ENCODE measurements around the gene TBC1D16. TPM values are rescaled to one million over a fixed set of nuclear protein-coding genes. Genes with fewer than 3 reads are reported as not detected.

The TBC1D16 gene
- total RNA-seq, 1 donor from 2014 or later = 24.7 TPM

DNA sequence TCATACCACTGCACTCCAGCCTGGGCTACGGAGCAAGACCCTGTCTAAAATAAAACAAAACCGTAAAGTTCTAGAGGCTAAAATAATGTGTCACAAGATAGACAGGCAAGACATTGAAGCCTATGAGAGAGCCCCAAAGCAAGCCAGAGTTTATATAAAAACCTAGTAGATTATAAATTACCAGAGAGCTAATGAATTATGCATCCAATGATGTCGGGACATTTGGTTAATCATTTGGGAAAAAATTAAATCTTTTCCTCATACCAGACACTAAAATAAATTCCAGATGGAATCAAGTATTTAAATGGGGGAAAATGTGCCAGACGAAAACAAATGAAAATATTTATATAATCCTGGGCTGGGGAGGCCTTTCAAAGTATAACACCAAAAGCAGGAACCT is 25.0 kb upstream of the TBC1D16 start:
- no peak overlapping the region for H3K4me3 ChIP-seq
- no peaks in the 10 kb centered on the region for H3K27me3 ChIP-seq (ENCODE audit: low read depth)
- H3K9me3 ChIP-seq = no peaks in the 10 kb centered on the region
- intact Hi-C loops (cut with DNase I) = no loop called here
- H3K4me1 ChIP-seq = peaks cover 7% of the 10 kb centered on the region
- peaks cover 8% of the 10 kb centered on the region for H3K36me3 ChIP-seq
- DNase-seq (no peak), ATAC-seq (no peak)
- TF ChIP-seq, protein P1, sequence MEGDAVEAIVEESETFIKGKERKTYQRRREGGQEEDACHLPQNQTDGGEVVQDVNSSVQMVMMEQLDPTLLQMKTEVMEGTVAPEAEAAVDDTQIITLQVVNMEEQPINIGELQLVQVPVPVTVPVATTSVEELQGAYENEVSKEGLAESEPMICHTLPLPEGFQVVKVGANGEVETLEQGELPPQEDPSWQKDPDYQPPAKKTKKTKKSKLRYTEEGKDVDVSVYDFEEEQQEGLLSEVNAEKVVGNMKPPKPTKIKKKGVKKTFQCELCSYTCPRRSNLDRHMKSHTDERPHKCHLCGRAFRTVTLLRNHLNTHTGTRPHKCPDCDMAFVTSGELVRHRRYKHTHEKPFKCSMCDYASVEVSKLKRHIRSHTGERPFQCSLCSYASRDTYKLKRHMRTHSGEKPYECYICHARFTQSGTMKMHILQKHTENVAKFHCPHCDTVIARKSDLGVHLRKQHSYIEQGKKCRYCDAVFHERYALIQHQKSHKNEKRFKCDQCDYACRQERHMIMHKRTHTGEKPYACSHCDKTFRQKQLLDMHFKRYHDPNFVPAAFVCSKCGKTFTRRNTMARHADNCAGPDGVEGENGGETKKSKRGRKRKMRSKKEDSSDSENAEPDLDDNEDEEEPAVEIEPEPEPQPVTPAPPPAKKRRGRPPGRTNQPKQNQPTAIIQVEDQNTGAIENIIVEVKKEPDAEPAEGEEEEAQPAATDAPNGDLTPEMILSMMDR (IDR thresholded peaks at IDR 0.05) = no peak
- H3K27ac ChIP-seq = no peak overlapping the region

DNA sequence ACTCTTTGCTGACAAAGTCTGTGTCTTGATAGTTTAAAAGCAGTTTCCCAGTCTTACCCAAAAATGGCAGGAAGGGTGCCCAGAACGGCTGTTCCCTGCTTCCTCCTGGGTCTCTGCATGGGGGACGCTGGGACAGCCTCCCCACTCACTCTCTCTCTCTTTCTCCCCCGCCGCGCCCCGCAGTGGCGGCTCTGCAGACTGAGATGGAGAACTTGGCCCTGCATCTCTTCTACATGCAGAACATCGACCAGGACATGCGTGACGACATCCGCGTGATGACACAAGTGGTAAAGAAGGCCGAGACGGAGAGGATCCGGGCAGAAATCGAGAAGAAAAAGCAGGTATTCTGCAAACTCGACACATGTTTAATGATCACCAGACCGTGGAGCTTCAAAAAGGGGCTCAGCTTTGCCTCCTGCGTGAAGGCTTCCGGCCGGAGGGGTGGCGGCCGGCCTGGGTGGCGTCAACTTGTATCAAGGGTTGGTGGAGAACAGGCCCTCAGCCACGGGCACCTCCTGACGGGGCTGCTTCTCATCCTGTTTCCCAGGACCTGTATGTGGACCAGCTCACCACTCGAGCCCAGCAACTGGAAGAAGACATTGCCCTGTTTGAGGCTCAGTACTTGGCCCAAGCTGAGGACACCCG is 22.8 kb upstream of the TBC1D16 start:
- intact Hi-C loops (cut with DNase I) = no loop called here
- peaks cover 8% of the 10 kb centered on the region for H3K36me3 ChIP-seq
- no peaks in the 10 kb centered on the region for H3K9me3 ChIP-seq
- DNase-seq (no peak), ATAC-seq (no peak)
- H3K4me3 ChIP-seq = no peak overlapping the region
- no peaks in the 10 kb centered on the region for H3K4me1 ChIP-seq
- H3K27me3 ChIP-seq (ENCODE audit: low read depth) = no peaks in the 10 kb centered on the region
- H3K27ac ChIP-seq = no peak overlapping the region
- TF ChIP-seq, protein P1 (IDR thresholded peaks at IDR 0.05) = no peak

DNA sequence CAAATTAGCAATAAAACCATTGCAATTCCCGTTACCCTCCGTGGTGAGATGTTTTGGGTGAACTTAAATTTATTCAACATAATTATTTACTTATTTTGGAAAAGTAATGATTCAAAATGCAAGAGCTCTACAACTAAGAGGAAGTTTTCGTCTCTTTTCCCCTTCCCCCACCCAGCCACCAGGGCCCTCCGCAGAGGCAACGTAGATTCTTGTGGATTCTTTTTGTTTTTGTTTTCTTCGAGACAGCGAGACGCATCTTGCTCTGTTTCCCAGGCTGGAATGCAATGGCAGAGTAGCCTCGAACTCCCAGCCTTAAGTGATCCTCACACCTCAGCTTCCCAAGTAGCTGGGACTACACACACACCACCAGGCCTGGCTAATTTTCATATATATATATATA is 19.9 kb upstream of the TBC1D16 start:
- Histone ChIP-seq H3K9me3 (no peaks in the 10 kb centered on the region), H3K4me1 (no peaks in the 10 kb centered on the region), H3K27me3 (ENCODE audit: low read depth) (no peaks in the 10 kb centered on the region), H3K4me3 (no peak overlapping the region), H3K36me3 (peaks cover 14% of the 10 kb centered on the region), H3K27ac (no peak overlapping the region)
- DNase-seq (no peak), ATAC-seq (no peak)
- intact Hi-C loops (cut with DNase I) = no loop called here
- TF ChIP-seq, protein P1 (IDR thresholded peaks at IDR 0.05) = no peak

DNA sequence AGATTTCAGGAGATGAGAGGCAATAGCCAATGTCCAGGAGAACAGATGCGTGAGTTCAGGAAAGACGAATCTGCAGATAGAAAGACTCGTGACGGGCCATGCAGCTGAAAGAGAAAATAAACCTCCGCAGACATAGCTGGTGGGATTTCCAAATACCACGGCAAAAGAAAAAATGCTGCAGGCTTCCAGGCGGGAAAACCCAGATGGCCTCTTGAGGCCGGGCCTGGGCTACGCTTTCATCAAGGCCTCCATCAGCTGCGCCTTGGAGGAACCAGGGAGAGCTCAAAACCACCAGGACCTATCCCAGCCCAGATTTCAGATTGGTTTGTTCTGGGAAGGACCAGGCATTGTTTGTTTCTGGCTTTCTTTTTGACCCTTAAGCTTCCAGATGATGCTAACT is 17.4 kb upstream of the TBC1D16 start:
- ATAC-seq = no peak
- Histone ChIP-seq H3K27me3 (ENCODE audit: low read depth) (no peaks in the 10 kb centered on the region), H3K4me1 (no peaks in the 10 kb centered on the region), H3K9me3 (no peaks in the 10 kb centered on the region), H3K27ac (no peak overlapping the region), H3K4me3 (no peak overlapping the region), H3K36me3 (peaks cover 16% of the 10 kb centered on the region)
- intact Hi-C loops (cut with DNase I) = no loop called here
- no peak for DNase-seq
- TF ChIP-seq, protein P1 (IDR thresholded peaks at IDR 0.05) = no peak

DNA sequence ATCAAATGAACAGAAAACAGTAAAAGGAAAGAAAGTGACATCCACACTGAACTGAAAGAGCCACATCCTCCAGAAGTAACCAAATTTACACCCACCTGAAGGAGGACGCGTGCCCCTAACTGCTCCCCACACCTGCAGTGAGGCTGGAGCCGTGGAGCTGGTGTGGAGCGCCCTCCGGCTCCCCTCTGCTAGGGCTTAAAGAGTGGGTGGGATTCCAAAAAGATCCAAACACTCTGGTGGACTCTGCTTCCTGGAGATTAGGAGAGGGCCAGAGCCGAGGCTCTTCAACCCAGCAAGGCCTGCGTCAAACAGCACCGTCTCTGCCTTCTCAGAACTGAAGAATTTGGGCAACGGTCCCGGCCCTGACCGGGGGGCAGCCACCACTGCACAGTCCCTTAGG is 16.0 kb upstream of the TBC1D16 start:
- TF ChIP-seq, protein P1 (IDR thresholded peaks at IDR 0.05) = no peak
- H3K9me3 ChIP-seq = no peaks in the 10 kb centered on the region
- no peak for ATAC-seq

More for the DNA sequence above, 16.0 kb upstream of the TBC1D16 start:
- intact Hi-C loops (cut with DNase I) = no loop called here
- Histone ChIP-seq H3K4me1 (no peaks in the 10 kb centered on the region), H3K4me3 (no peak overlapping the region), H3K36me3 (peaks cover 16% of the 10 kb centered on the region), H3K27me3 (ENCODE audit: low read depth) (no peaks in the 10 kb centered on the region), H3K27ac (no peak overlapping the region)
- no peak for DNase-seq

Measured in lower lobe of right lung (tissue), 2 donors.